RWPE2 (cell line): ENCODE results near the gene KCNIP1.

ENCODE experiments used
- ATAC-seq: fragments of 200-7000 bp; cut with Tn5 transposase; 3 replicates; pipeline ENCODE4 v1.9.1; 2021; ENCODE audit warnings: low read depth
- DNase-seq: peaks from one replicate; pipeline ENCODE4 v3.0.0-alpha.2; 2020; ENCODE audit warnings: low spot score
- H3K27ac ChIP-seq: fragments of 450-650 bp; 2 replicates; pipeline ENCODE4 v1.5.1; 2017; ENCODE audit warnings: mild to moderate bottlenecking; ENCODE audit not compliant: poor library complexity, severe bottlenecking
- H3K27me3 ChIP-seq: fragments of 250-450 bp; sonication (Bioruptor Pico); 2 replicates; pipeline ENCODE4 v1.5.1; 2021; ENCODE audit warnings: mild to moderate bottlenecking, moderate library complexity; ENCODE audit not compliant: insufficient read depth, poor library complexity, severe bottlenecking
- H3K36me3 ChIP-seq: fragments of 250-450 bp; sonication (Bioruptor Pico); 2 replicates; pipeline ENCODE4 v1.5.1; 2020; ENCODE audit warnings: low read depth, mild to moderate bottlenecking, moderate library complexity
- H3K4me1 ChIP-seq: fragments of 250-450 bp; sonication (Bioruptor Pico); 2 replicates; pipeline ENCODE4 v1.5.1; 2021; ENCODE audit warnings: mild to moderate bottlenecking, moderate library complexity; ENCODE audit not compliant: insufficient read depth, poor library complexity, severe bottlenecking
- H3K4me3 ChIP-seq: fragments of 250-450 bp; sonication (Bioruptor Pico); 2 replicates; pipeline ENCODE4 v1.5.1; 2021; ENCODE audit warnings: mild to moderate bottlenecking, moderate library complexity; ENCODE audit not compliant: severe bottlenecking
- H3K9me3 ChIP-seq: fragments of 250-450 bp; sonication (Bioruptor Pico); 2 replicates; pipeline ENCODE4 v1.5.1; 2021; ENCODE audit warnings: mild to moderate bottlenecking, moderate library complexity; ENCODE audit not compliant: severe bottlenecking
- CTCF ChIP-seq: fragments of 450-650 bp; IDR thresholded peaks from one replicate; pipeline ENCODE4 v1.5.1; 2017; ENCODE audit warnings: mild to moderate bottlenecking, moderate library complexity; ENCODE audit not compliant: poor library complexity, severe bottlenecking

KCNIP1 gene

GRCh38 chr5:170628691-170629565, 125.1 kb downstream of the KCNIP1 start:
- no peak for ATAC-seq
- Histone ChIP-seq H3K9me3 (no peaks in the 10 kb centered on the region), H3K27me3 (peaks cover 4% of the 10 kb centered on the region), H3K27ac (no peak overlapping the region), H3K4me1 (peaks cover 5% of the 10 kb centered on the region), H3K4me3 (no peak overlapping the region), H3K36me3 (no peaks in the 10 kb centered on the region)
- no peak for TF ChIP-seq CTCF
- peak; percentile 52 for DNase-seq

DNA sequence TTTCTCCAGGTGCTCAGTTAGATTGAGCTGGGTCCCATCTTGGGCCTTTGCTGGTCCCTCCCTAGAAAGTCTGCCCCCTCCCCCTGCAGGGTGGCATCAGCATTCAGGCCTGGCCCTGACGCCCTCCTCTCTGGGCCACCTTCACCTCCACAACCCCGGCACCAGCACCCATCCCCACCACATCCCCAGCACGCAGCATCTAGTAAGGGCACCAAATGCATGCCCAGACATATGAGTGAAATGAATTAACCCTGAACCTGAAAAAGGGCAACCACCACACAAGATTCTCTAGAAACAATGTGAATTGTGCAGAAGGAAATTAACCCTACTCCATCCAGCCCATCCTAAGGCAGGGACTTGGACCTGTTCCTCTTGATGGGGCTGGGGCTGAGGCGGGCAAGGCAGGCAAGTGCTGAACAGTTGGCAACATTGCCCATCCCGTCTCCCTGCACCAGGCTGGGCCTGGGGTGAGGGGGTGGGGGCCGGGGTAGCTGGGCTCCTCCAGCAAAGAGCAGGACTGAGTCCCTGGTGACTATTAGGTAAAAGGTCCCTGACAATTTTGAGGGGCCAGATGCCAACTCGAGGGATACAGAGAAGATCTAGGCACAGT, 125.9 kb downstream of the KCNIP1 start:
- ATAC-seq = no peak
- no peak overlapping the region for H3K4me3 ChIP-seq
- H3K36me3 ChIP-seq = no peaks in the 10 kb centered on the region
- peaks cover 8% of the 10 kb centered on the region for H3K4me1 ChIP-seq
- TF ChIP-seq CTCF = no peak
- no peaks in the 10 kb centered on the region for H3K9me3 ChIP-seq
- H3K27ac ChIP-seq = no peak overlapping the region
- peak; percentile 42 for DNase-seq
- no peaks in the 10 kb centered on the region for H3K27me3 ChIP-seq

DNA sequence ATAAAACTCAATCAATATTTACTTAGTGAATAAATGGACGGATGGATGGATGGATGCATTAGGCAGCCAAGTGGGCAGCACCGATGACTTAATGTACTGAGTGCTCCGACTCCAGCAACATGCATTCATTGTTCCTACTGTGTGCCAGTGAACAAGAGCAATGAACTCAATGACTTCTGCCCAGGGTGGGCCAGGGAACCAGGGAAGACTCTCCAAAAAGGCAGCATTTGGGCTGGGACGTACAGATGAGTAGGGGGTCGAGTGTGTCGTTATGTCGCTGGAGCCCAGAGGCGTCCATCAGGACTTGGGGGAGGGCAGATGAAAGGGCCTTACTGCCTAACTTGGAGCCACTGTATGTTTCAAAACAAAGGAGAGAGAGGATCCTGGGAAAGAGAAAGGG, 126.4 kb downstream of the KCNIP1 start:
- no peak for TF ChIP-seq CTCF
- ATAC-seq (no peak), DNase-seq (peak; percentile 28)
- Histone ChIP-seq H3K27me3 (no peaks in the 10 kb centered on the region), H3K9me3 (no peaks in the 10 kb centered on the region), H3K4me3 (no peak overlapping the region), H3K36me3 (no peaks in the 10 kb centered on the region), H3K27ac (no peak overlapping the region), H3K4me1 (peaks cover 8% of the 10 kb centered on the region)

GRCh38 chr5:170630711-170631141, 126.9 kb downstream of the KCNIP1 start:
- Histone ChIP-seq H3K4me1 (peaks cover 8% of the 10 kb centered on the region), H3K36me3 (no peaks in the 10 kb centered on the region), H3K4me3 (no peak overlapping the region), H3K27me3 (no peaks in the 10 kb centered on the region), H3K9me3 (no peaks in the 10 kb centered on the region), H3K27ac (no peak overlapping the region)
- no peak for TF ChIP-seq CTCF
- ATAC-seq = no peak
- peak; percentile 9 for DNase-seq
